Liver (tissue), 9 donors: ENCODE measurements around the gene NOP9. TPM values are rescaled to one million over a fixed set of nuclear protein-coding genes. Genes with fewer than 3 reads are reported as not detected.

ENCODE experiments used
- DNase-seq: peaks from one replicate; pipeline ENCODE4 v3.0.0-alpha.2; 2017; ENCODE audit warnings: low spot score
- H3K27ac ChIP-seq, 2 donors: one replicate each; pipeline ENCODE4 v1.7.0; 2013; ENCODE audit warnings: inconsistent platforms in 2 of 2, low read length in 2 of 2, control low read depth in 1 of 2, low read depth in 1 of 2, mild to moderate bottlenecking in 1 of 2
- H3K27me3 ChIP-seq, 4 donors: one replicate each; pipeline versions ENCODE4 v1.6.1 to v1.7.0; 2013; ENCODE audit warnings: low read length in 3 of 4, inconsistent platforms in 1 of 4, mild to moderate bottlenecking in 1 of 4, moderate library complexity in 1 of 4; ENCODE audit not compliant: control insufficient read depth in 4 of 4, insufficient read depth in 4 of 4
- H3K36me3 ChIP-seq, 4 donors: one replicate each; pipeline versions ENCODE4 v1.6.1 to v1.7.0; 2013; ENCODE audit warnings: low read length in 3 of 4, mild to moderate bottlenecking in 3 of 4, low read depth in 1 of 4, moderate library complexity in 1 of 4; ENCODE audit not compliant: control insufficient read depth in 4 of 4, insufficient read depth in 3 of 4
- H3K4me1 ChIP-seq, 4 donors: one replicate each; pipeline versions ENCODE4 v1.6.1 to v1.7.0; 2013; ENCODE audit warnings: low read length in 3 of 4, mild to moderate bottlenecking in 3 of 4, moderate library complexity in 1 of 4; ENCODE audit not compliant: control insufficient read depth in 4 of 4, insufficient read depth in 4 of 4
- H3K4me3 ChIP-seq, 3 donors: one replicate each; pipeline versions ENCODE4 v1.6.1 to v1.7.0; 2013; ENCODE audit warnings: low read length in 3 of 3, control low read depth in 1 of 3, low read depth in 1 of 3, mild to moderate bottlenecking in 1 of 3
- H3K9ac ChIP-seq, 2 donors: one replicate each; pipeline ENCODE4 v1.7.0; 2013; ENCODE audit warnings: low read length in 2 of 2, mild to moderate bottlenecking in 2 of 2, moderate library complexity in 2 of 2, control low read depth in 1 of 2, low read depth in 1 of 2
- H3K9me3 ChIP-seq, 4 donors: one replicate each; pipeline versions ENCODE4 v1.6.1 to v1.7.0; 2013; ENCODE audit warnings: low read length in 3 of 4; ENCODE audit not compliant: control insufficient read depth in 4 of 4
- EGR1 ChIP-seq, 2 donors: IDR thresholded peaks; 2 replicates each; pipeline ENCODE4 v1.6.1; 2016 to 2018; ENCODE audit warnings: antibody characterized with exemption in 2 of 2, low read depth in 2 of 2
- FOXA1 ChIP-seq: IDR thresholded peaks from 2 replicates; pipeline ENCODE4 v1.6.1; 2016; ENCODE audit warnings: antibody characterized with exemption
- FOXA2 ChIP-seq: IDR thresholded peaks from 2 replicates; pipeline ENCODE4 v1.6.1; 2016; ENCODE audit warnings: antibody characterized with exemption
- HNF4A ChIP-seq, 2 donors: conservative IDR thresholded peaks; 2 replicates each; pipeline ENCODE4 v1.6.1; 2016; ENCODE audit warnings: antibody characterized with exemption in 2 of 2, mild to moderate bottlenecking in 2 of 2
- HNF4G ChIP-seq: IDR thresholded peaks from 2 replicates; pipeline ENCODE4 v1.6.1; 2016; ENCODE audit warnings: antibody characterized with exemption
- JUND ChIP-seq, 2 donors: IDR thresholded peaks; 2 replicates each; pipeline ENCODE4 v1.6.1; 2016; ENCODE audit warnings: antibody characterized with exemption in 2 of 2
- NR2F2 ChIP-seq: IDR thresholded peaks from 2 replicates; pipeline ENCODE4 v1.6.1; 2016; ENCODE audit warnings: antibody characterized with exemption
- RAD21 ChIP-seq, 2 donors: IDR thresholded peaks; 2 replicates each; pipeline ENCODE4 v1.6.1; 2016; ENCODE audit warnings: antibody characterized with exemption in 2 of 2, mild to moderate bottlenecking in 2 of 2
- RXRA ChIP-seq, 2 donors: IDR thresholded peaks; 2 replicates each; pipeline ENCODE4 v1.6.1; 2017 to 2018; ENCODE audit warnings: antibody characterized with exemption in 2 of 2, mild to moderate bottlenecking in 1 of 2
- SP1 ChIP-seq: IDR thresholded peaks from 2 replicates; pipeline ENCODE4 v1.6.1; 2018; ENCODE audit warnings: antibody characterized with exemption, mild to moderate bottlenecking
- TAF1 ChIP-seq: conservative IDR thresholded peaks from 2 replicates; pipeline ENCODE4 v1.6.1; 2016; ENCODE audit warnings: antibody characterized with exemption, mild to moderate bottlenecking
- YY1 ChIP-seq: IDR thresholded peaks from 2 replicates; pipeline ENCODE4 v1.6.1; 2016; ENCODE audit warnings: antibody characterized with exemption, mild to moderate bottlenecking
- WGBS: extraction: QIAGEN DNeasy Blood & Tissue Kit; methylation state at CpG from one replicate; pipeline ENCODE4 v1.1.7; 2013; 5-methylcytosine and 5-hydroxymethylcytosine counted together
- polyA plus RNA-seq, 2 donors: library from polyadenylated mRNA; stranded (reverse) in 1 of 2; unstranded in 1 of 2; fragments of 200-250 nt in 1 of 2; fragments of >200 nt in 1 of 2; fragmentation: Nextera tagmentation in 1 of 2; extraction: Ambion mirVana in 1 of 2; gene quantifications; one replicate each; pipeline versions ENCODE4 v1.2.1 to v1.2.3, GENCODE V29; 2013 to 2015
- total RNA-seq, 2 donors: library from RNA; depleted of rRNA; stranded (reverse); fragments of >200 nt; gene quantifications; one replicate each; pipeline ENCODE4 v1.2.3, GENCODE V29; 2014
- TF ChIP-seq, protein P1 (sequence below): IDR thresholded peaks from 2 replicates; pipeline ENCODE4 v1.6.1; 2016; ENCODE audit warnings: antibody characterized with exemption, mild to moderate bottlenecking
- TF ChIP-seq, protein P2 (sequence below): IDR thresholded peaks from 2 replicates; pipeline ENCODE4 v1.6.1; 2016; ENCODE audit warnings: antibody characterized with exemption
- TF ChIP-seq, protein P3 (sequence below): IDR thresholded peaks from 2 replicates; pipeline ENCODE4 v1.6.1; 2016; ENCODE audit warnings: antibody characterized with exemption
- TF ChIP-seq, protein P4 (sequence below): fragments of 150-350 bp; IDR thresholded peaks from 2 replicates; pipeline ENCODE4 v1.5.1; 2017; ENCODE audit warnings: improper control_type of control experiment, low read depth, low read length; ENCODE audit not compliant: missing input control
- TF ChIP-seq, protein P5 (sequence below): IDR thresholded peaks from 2 replicates; pipeline ENCODE4 v1.6.1; 2016; ENCODE audit warnings: antibody characterized with exemption
- donor health status: healthy.
- donor health status: healthy.
- donor health status: healthy.
- donor health status: healthy.
- donor health status: healthy.

The NOP9 gene
- total and polyA plus RNA-seq, 4 donors = 3.8 to 18.2 (median 9.7) TPM

DNA sequence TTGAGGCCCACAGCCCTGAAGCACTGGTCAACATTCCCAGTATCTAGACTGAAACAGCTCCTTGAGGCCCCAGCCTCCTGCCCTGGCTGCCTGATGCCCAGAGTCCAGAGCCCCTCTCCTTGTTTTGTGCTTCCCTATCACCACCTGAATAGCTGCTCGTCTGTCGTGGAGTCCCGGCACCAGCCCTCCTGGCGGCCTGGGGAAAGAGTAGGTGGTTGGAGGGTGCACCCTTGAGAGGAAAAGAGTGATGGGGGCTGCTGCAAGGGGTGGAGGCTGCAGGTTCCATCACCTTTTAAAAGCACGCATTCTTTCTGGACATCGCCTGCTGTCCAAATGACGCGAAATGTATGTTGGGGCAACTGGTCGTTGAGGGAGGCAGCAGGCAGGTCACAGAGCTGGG, 31.4 kb upstream of the NOP9 start:
- Histone ChIP-seq H3K36me3 (peaks cover 0 to 38% (median 10%) of the 10 kb centered on the region in 4 donors), H3K9me3 (no peaks in the 10 kb centered on the region), H3K4me1 (peaks cover 1 to 11% (median 4%) of the 10 kb centered on the region in 4 donors), H3K9ac (no peak overlapping the region), H3K4me3 (no peak overlapping the region), H3K27me3 (no peaks in the 10 kb centered on the region), H3K27ac (no peak overlapping the region)
- WGBS = 93% methylated on average over 9 of the region's 9 CpGs
- no peak for DNase-seq
- TF ChIP-seq RXRA (IDR thresholded peaks at IDR 0.05) (no peak), JUND (IDR thresholded peaks at IDR 0.05) (no peak), RAD21 (IDR thresholded peaks at IDR 0.05) (no peak), EGR1 (IDR thresholded peaks at IDR 0.05; ENCODE audit: low read depth in 2 of 2) (no peak), HNF4A (conservative IDR thresholded peaks at IDR 0.05) (no peak), YY1 (no peak), FOXA1 (no peak), NR2F2 (no peak), HNF4G (no peak)
- TF ChIP-seq, protein P1, sequence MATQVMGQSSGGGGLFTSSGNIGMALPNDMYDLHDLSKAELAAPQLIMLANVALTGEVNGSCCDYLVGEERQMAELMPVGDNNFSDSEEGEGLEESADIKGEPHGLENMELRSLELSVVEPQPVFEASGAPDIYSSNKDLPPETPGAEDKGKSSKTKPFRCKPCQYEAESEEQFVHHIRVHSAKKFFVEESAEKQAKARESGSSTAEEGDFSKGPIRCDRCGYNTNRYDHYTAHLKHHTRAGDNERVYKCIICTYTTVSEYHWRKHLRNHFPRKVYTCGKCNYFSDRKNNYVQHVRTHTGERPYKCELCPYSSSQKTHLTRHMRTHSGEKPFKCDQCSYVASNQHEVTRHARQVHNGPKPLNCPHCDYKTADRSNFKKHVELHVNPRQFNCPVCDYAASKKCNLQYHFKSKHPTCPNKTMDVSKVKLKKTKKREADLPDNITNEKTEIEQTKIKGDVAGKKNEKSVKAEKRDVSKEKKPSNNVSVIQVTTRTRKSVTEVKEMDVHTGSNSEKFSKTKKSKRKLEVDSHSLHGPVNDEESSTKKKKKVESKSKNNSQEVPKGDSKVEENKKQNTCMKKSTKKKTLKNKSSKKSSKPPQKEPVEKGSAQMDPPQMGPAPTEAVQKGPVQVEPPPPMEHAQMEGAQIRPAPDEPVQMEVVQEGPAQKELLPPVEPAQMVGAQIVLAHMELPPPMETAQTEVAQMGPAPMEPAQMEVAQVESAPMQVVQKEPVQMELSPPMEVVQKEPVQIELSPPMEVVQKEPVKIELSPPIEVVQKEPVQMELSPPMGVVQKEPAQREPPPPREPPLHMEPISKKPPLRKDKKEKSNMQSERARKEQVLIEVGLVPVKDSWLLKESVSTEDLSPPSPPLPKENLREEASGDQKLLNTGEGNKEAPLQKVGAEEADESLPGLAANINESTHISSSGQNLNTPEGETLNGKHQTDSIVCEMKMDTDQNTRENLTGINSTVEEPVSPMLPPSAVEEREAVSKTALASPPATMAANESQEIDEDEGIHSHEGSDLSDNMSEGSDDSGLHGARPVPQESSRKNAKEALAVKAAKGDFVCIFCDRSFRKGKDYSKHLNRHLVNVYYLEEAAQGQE = no peak
- TF ChIP-seq, protein P2, sequence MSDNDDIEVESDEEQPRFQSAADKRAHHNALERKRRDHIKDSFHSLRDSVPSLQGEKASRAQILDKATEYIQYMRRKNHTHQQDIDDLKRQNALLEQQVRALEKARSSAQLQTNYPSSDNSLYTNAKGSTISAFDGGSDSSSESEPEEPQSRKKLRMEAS = no peak
- TF ChIP-seq, protein P3, sequence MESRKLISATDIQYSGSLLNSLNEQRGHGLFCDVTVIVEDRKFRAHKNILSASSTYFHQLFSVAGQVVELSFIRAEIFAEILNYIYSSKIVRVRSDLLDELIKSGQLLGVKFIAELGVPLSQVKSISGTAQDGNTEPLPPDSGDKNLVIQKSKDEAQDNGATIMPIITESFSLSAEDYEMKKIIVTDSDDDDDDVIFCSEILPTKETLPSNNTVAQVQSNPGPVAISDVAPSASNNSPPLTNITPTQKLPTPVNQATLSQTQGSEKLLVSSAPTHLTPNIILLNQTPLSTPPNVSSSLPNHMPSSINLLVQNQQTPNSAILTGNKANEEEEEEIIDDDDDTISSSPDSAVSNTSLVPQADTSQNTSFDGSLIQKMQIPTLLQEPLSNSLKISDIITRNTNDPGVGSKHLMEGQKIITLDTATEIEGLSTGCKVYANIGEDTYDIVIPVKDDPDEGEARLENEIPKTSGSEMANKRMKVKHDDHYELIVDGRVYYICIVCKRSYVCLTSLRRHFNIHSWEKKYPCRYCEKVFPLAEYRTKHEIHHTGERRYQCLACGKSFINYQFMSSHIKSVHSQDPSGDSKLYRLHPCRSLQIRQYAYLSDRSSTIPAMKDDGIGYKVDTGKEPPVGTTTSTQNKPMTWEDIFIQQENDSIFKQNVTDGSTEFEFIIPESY = no peak
- TF ChIP-seq, protein P4, sequence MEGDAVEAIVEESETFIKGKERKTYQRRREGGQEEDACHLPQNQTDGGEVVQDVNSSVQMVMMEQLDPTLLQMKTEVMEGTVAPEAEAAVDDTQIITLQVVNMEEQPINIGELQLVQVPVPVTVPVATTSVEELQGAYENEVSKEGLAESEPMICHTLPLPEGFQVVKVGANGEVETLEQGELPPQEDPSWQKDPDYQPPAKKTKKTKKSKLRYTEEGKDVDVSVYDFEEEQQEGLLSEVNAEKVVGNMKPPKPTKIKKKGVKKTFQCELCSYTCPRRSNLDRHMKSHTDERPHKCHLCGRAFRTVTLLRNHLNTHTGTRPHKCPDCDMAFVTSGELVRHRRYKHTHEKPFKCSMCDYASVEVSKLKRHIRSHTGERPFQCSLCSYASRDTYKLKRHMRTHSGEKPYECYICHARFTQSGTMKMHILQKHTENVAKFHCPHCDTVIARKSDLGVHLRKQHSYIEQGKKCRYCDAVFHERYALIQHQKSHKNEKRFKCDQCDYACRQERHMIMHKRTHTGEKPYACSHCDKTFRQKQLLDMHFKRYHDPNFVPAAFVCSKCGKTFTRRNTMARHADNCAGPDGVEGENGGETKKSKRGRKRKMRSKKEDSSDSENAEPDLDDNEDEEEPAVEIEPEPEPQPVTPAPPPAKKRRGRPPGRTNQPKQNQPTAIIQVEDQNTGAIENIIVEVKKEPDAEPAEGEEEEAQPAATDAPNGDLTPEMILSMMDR = no peak

DNA sequence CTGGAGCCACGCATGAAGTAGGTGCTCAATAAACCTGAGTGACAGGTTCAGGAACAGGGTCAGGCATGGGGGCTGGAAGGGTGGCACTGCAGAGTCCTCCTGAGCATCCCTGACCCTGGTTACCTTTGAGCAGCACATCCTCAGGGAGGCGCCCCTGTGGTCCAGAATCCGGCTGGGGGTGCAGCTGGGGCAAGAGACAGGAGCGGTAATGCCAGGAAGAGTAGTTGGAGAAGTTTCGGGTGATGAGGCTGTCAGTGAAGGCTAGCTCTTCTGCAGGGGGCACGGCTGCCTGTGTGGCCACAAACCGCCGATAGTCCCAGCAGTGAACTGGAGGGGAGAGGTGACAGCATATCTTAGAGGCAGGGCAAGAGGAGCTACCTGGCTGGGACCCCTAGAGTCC, 30.3 kb upstream of the NOP9 start:
- DNase-seq = no peak
- H3K36me3 ChIP-seq = peaks cover 0 to 38% (median 10%) of the 10 kb centered on the region in 4 donors
- H3K27ac ChIP-seq = no peak overlapping the region
- no peak overlapping the region for H3K9ac ChIP-seq
- H3K9me3 ChIP-seq = no peaks in the 10 kb centered on the region
- TF ChIP-seq TAF1 = no peak
- no peak for TF ChIP-seq HNF4G
- TF ChIP-seq, protein P1 = no peak
- no peak for TF ChIP-seq JUND (IDR thresholded peaks at IDR 0.05)
- no peak for TF ChIP-seq EGR1 (IDR thresholded peaks at IDR 0.05; ENCODE audit: low read depth in 2 of 2)
- no peak for TF ChIP-seq SP1
- TF ChIP-seq, protein P3 = no peak
- no peak for TF ChIP-seq RAD21 (IDR thresholded peaks at IDR 0.05)
- TF ChIP-seq RXRA (IDR thresholded peaks at IDR 0.05) = no peak
- no peak for TF ChIP-seq FOXA2
- no peak for TF ChIP-seq FOXA1
- no peak for TF ChIP-seq HNF4A (conservative IDR thresholded peaks at IDR 0.05)
- TF ChIP-seq, protein P5, sequence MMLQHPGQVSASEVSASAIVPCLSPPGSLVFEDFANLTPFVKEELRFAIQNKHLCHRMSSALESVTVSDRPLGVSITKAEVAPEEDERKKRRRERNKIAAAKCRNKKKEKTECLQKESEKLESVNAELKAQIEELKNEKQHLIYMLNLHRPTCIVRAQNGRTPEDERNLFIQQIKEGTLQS = no peak
- no peak for TF ChIP-seq NR2F2
- TF ChIP-seq, protein P2 = no peak
- no peak overlapping the region for H3K4me3 ChIP-seq
- peaks cover 1 to 19% (median 4%) of the 10 kb centered on the region in 4 donors for H3K4me1 ChIP-seq
- H3K27me3 ChIP-seq = no peaks in the 10 kb centered on the region
- WGBS = 95% methylated on average over 8 of the region's 8 CpGs
